Esophagus squamous epithelium (tissue), 4 donors: ENCODE data around the gene RAPH1.

Experiments used
- CTCF ChIP-seq, 6 experiments: fragments of 450-650 bp in 4 of 6; fragments of 200-600 bp in 2 of 6; sonication (generic) in 2 of 6; IDR thresholded peaks; one replicate each; pipeline ENCODE4 v1.5.1; 2016 to 2019; ENCODE audit warnings: antibody characterized with exemption in 6 of 6, mild to moderate bottlenecking in 4 of 6, moderate library complexity in 4 of 6
- POLR2A ChIP-seq, 4 donors: fragments of 450-650 bp; IDR thresholded peaks; one replicate each; pipeline ENCODE4 v1.6.1; 2017; ENCODE audit warnings: antibody characterized with exemption in 4 of 4, mild to moderate bottlenecking in 4 of 4, moderate library complexity in 3 of 4

- no peak for TF ChIP-seq CTCF (IDR thresholded peaks at IDR 0.05)
- TF ChIP-seq POLR2A (IDR thresholded peaks at IDR 0.05): no peak
These were observed 27.2 kb upstream of the RAPH1 start for GRCh38 chr2:203562268-203562667.
